Measurements from ENCODE around the gene CA10. TPM values are rescaled to one million over a fixed set of nuclear protein-coding genes. Genes with fewer than 3 reads are reported as not detected.

CA10 gene
- total RNA-seq, 1 donor from 2014 or later, result 2.0 TPM

DNA sequence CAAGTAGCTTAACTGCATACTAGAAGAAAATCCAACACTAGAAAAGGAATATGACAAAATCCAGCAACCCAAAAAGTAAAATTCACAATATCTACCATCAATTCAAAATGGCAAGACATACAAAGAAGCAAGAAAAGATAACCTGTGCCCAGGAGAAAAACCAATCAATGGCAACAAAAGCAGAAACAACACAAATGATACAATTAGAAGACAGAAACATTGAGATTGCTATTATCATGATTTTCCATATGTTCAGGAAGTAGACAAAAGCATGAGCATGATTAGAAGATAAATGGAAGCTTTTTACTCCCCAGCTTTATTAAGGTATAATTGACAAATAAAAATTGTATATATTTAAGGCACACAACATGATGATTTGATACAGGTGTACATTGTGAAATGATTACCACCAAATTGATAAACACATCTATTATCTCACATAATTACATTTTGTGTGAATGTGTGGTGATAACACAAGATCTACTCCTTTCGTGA, 117.3 kb downstream of the CA10 start:
- Histone ChIP-seq H3K27ac (no peak overlapping the region), H3K9me3 (no peaks in the 10 kb centered on the region), H3K4me1 (no peaks in the 10 kb centered on the region), H3K27me3 (no peaks in the 10 kb centered on the region), H3K36me3 (no peaks in the 10 kb centered on the region), H3K4me3 (no peak overlapping the region)
- intact Hi-C loops (cut with DNase I), result no loop called here
- TF ChIP-seq POLR2AphosphoS5 (IDR thresholded peaks at IDR 0.05; ENCODE audit: insufficient read depth in 1 of 2, low read depth in 1 of 2) (no peak), POLR2A (IDR thresholded peaks at IDR 0.05) (no peak), CTCF (IDR thresholded peaks at IDR 0.05) (no peak)
- DNase-seq (ENCODE audit: extremely low spot score in 2 of 2), result no peak

- no peaks in the 10 kb centered on the region for H3K27me3 ChIP-seq
- DNase-seq (ENCODE audit: extremely low spot score in 2 of 2), result no peak
Measured at GRCh38 chr17:52036416-52036815, 122.1 kb downstream of the CA10 start.

DNA sequence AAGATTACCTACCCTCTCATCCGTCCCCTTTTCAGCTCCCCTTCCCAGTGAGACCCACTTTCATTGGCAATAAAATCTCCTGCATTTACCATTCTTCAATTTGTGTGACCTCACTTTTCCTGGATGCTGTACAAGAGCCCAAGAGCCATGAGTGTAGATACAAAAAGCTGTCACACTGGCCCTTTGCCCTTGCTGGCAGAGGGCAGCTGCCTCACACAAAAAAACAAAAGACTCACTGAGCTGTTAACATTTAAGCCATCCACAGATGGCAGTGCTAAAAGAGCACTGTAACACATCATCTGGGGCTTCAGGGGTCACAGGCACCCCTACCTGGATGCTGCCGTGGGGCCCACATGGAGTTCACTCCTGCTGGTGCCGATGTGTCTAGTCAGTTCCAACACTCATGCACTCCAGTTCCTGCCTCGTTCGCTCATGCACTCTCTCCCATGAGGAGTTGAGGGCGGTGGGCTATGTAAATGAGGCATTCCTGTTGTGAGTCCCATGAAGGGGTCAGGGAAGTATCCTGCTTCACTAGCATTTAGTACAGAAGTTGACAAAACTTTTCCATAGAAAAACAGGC, 123.1 kb downstream of the CA10 start:
- Histone ChIP-seq H3K27me3 (no peaks in the 10 kb centered on the region), H3K27ac (no peak overlapping the region), H3K9me3 (no peaks in the 10 kb centered on the region), H3K4me3 (no peak overlapping the region), H3K4me1 (no peaks in the 10 kb centered on the region), H3K36me3 (no peaks in the 10 kb centered on the region)
- TF ChIP-seq POLR2AphosphoS5 (IDR thresholded peaks at IDR 0.05; ENCODE audit: insufficient read depth in 1 of 2, low read depth in 1 of 2) (no peak), CTCF (IDR thresholded peaks at IDR 0.05) (no peak), POLR2A (IDR thresholded peaks at IDR 0.05) (no peak)
- DNase-seq (ENCODE audit: extremely low spot score in 2 of 2), result no peak
- intact Hi-C loops (cut with DNase I), result no loop called here

More at GRCh38 chr17:52036416-52036815, 122.1 kb downstream of the CA10 start:
- no peaks in the 10 kb centered on the region for H3K9me3 ChIP-seq
- no peaks in the 10 kb centered on the region for H3K4me1 ChIP-seq
- intact Hi-C loops (cut with DNase I), result no loop called here
- H3K4me3 ChIP-seq, result no peak overlapping the region
- no peaks in the 10 kb centered on the region for H3K36me3 ChIP-seq
- no peak overlapping the region for H3K27ac ChIP-seq
- TF ChIP-seq POLR2AphosphoS5 (IDR thresholded peaks at IDR 0.05; ENCODE audit: insufficient read depth in 1 of 2, low read depth in 1 of 2), result no peak
- no peak for TF ChIP-seq POLR2A (IDR thresholded peaks at IDR 0.05)
- no peak for TF ChIP-seq CTCF (IDR thresholded peaks at IDR 0.05)

- Histone ChIP-seq H3K4me3 (no peak overlapping the region), H3K36me3 (no peaks in the 10 kb centered on the region), H3K27me3 (no peaks in the 10 kb centered on the region), H3K4me1 (peaks cover 6% of the 10 kb centered on the region), H3K27ac (no peak overlapping the region), H3K9me3 (no peaks in the 10 kb centered on the region)
- TF ChIP-seq POLR2AphosphoS5 (IDR thresholded peaks at IDR 0.05; ENCODE audit: insufficient read depth in 1 of 2, low read depth in 1 of 2) (no peak), POLR2A (IDR thresholded peaks at IDR 0.05) (no peak), CTCF (IDR thresholded peaks at IDR 0.05) (no peak)
- intact Hi-C loops (cut with DNase I), result no loop called here
- DNase-seq (ENCODE audit: extremely low spot score in 2 of 2), result no peak
Measured at GRCh38 chr17:52032454-52032853, 126.1 kb downstream of the CA10 start.

DNA sequence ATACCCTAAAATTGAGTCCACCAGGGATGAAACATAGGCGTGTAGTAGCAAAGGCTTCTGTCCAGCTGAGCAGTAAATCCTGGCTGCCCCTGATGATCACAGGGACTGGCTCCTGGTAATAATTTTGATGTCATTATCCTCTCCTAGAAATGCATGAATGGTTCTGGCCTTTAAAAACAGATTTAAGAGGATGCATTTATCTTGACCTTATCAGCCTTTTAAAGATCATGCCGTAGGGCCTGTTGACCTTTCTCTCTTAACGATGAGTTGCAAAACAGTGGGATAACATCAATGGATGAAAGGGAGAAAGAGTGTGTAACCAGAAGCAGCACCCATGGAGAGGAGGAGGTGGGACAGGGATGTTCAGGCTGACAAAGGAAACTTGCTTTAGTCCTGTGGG, 128.5 kb downstream of the CA10 start:
- H3K36me3 ChIP-seq, result no peaks in the 10 kb centered on the region
- intact Hi-C loops (cut with DNase I), result no loop called here
- H3K27ac ChIP-seq, result no peak overlapping the region
- no peak overlapping the region for H3K4me3 ChIP-seq
- H3K27me3 ChIP-seq, result no peaks in the 10 kb centered on the region
- H3K4me1 ChIP-seq, result peaks cover 11% of the 10 kb centered on the region
- TF ChIP-seq CTCF (IDR thresholded peaks at IDR 0.05) (no peak), POLR2A (IDR thresholded peaks at IDR 0.05) (no peak), POLR2AphosphoS5 (IDR thresholded peaks at IDR 0.05; ENCODE audit: insufficient read depth in 1 of 2, low read depth in 1 of 2) (no peak)
- no peak for DNase-seq (ENCODE audit: extremely low spot score in 2 of 2)
- H3K9me3 ChIP-seq, result no peaks in the 10 kb centered on the region

Measured in vagina (tissue), 2 donors.